ENCODE data around the gene UTP18. TPM values are rescaled to one million over a fixed set of nuclear protein-coding genes. Genes with fewer than 3 reads are reported as not detected.

Gene UTP18
- total and polyA plus RNA-seq, 10 donors = 23.5 to 45.6 (median 36.6) TPM

DNA sequence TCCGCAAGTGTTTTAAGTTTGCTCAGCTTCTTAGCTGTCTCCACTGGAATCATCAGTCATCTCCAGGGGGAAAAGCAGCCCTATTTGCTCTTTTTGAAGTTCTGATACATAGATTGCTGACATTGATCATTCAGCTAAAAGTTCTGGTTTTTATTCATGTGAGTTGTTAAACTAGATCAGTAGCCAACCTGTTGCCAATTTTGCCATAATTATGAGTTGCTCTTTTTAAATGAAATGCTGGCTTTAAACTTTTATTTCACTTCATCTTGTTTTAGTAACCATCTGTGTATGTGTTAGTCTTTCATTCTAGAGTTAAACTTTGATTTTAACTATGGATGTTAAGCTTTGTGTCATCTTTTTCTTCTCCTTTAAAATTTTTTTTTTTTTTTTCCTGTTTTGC lies 12.5 kb downstream of the UTP18 start:
- TF ChIP-seq POLR2A (IDR thresholded peaks at IDR 0.05) (no peak), POLR2AphosphoS5 (IDR thresholded peaks at IDR 0.05) (no peak)
- TF ChIP-seq, protein P1, sequence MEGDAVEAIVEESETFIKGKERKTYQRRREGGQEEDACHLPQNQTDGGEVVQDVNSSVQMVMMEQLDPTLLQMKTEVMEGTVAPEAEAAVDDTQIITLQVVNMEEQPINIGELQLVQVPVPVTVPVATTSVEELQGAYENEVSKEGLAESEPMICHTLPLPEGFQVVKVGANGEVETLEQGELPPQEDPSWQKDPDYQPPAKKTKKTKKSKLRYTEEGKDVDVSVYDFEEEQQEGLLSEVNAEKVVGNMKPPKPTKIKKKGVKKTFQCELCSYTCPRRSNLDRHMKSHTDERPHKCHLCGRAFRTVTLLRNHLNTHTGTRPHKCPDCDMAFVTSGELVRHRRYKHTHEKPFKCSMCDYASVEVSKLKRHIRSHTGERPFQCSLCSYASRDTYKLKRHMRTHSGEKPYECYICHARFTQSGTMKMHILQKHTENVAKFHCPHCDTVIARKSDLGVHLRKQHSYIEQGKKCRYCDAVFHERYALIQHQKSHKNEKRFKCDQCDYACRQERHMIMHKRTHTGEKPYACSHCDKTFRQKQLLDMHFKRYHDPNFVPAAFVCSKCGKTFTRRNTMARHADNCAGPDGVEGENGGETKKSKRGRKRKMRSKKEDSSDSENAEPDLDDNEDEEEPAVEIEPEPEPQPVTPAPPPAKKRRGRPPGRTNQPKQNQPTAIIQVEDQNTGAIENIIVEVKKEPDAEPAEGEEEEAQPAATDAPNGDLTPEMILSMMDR (IDR thresholded peaks at IDR 0.05 in 8 of 11, conservative IDR thresholded peaks at IDR 0.05 in 3 of 11) = no peak
- DNase-seq = no peak
- Histone ChIP-seq H3K27me3 (replicated peaks in 1 of 7) (no peaks in the 10 kb centered on the region), H3K9me3 (no peaks in the 10 kb centered on the region), H3K27ac (no peak overlapping the region), H3K4me1 (peaks cover 0 to 19% (median 6%) of the 10 kb centered on the region in 6 donors), H3K36me3 (peaks cover 8 to 98% (median 78%) of the 10 kb centered on the region in 6 donors), H3K4me3 (no peak overlapping the region)
- WGBS, 5 donors = 96 to 100% (median 98%) methylated on average over 1 of the region's 1 CpG
- intact Hi-C loops (cut with DNase I; ENCODE audit: low total_unique reads) = no loop called here

DNA sequence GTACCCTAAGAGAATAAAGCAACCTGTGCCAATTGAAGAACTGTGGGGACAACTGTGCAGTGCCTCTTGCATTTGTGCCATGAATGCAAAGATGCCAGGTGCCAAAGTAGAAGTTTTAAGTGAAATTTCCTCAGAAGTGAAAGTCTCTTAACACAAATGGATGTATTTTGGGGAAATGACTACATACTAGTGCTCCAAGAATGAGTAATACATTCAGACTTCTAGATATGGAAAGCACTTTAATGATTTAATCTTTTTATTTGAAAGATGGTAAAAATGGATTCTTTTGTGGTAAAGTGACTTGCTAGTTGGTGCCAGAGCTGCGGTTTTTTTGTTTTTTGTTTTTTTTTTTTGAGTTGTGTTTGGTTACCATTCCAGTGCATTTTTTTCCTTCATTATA lies 15.0 kb downstream of the UTP18 start:
- no peak for DNase-seq
- Histone ChIP-seq H3K36me3 (peaks cover 8 to 98% (median 74%) of the 10 kb centered on the region in 6 donors), H3K4me1 (peaks cover 0 to 8% (median 3%) of the 10 kb centered on the region in 6 donors), H3K27me3 (replicated peaks in 1 of 7) (no peaks in the 10 kb centered on the region), H3K27ac (no peak overlapping the region), H3K9me3 (no peaks in the 10 kb centered on the region), H3K4me3 (no peak overlapping the region)
- intact Hi-C loops (cut with DNase I; ENCODE audit: low total_unique reads) = no loop called here
- TF ChIP-seq POLR2AphosphoS5 (IDR thresholded peaks at IDR 0.05) (no peak), POLR2A (IDR thresholded peaks at IDR 0.05) (no peak)
- TF ChIP-seq, protein P1 (IDR thresholded peaks at IDR 0.05 in 8 of 11, conservative IDR thresholded peaks at IDR 0.05 in 3 of 11) = no peak
- 87 to 96% (median 91%) methylated on average over 1 of the region's 1 CpG for WGBS, 5 donors

DNA sequence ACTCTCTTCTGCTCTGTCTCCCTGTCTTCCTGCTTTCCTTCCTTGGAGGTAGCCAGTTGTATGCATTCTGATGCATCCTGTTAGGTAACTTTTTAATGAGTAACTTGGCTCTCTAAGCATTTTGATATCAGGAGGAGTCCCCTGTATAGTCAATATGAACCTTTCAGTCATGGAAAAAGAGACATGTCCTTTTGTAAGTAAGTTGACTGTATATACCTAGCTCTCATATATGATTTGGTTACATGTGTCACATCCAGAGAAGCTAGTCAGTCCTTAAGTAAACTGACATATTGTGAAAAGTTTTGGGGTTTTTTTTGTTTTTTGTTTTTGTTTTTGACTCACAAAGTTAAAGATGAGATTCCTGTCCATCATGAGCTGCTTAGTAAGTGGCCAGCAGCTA lies 18.8 kb downstream of the UTP18 start:
- Histone ChIP-seq H3K4me3 (no peak overlapping the region), H3K27ac (no peak overlapping the region), H3K4me1 (peaks cover 0 to 12% (median 0%) of the 10 kb centered on the region in 6 donors), H3K36me3 (peaks cover 2 to 100% (median 73%) of the 10 kb centered on the region in 6 donors), H3K27me3 (replicated peaks in 1 of 7) (no peaks in the 10 kb centered on the region), H3K9me3 (no peaks in the 10 kb centered on the region)
- no peak for DNase-seq
- intact Hi-C loops (cut with DNase I; ENCODE audit: low total_unique reads) = no loop called here
- TF ChIP-seq, protein P1 (IDR thresholded peaks at IDR 0.05 in 8 of 11, conservative IDR thresholded peaks at IDR 0.05 in 3 of 11) = no peak
- TF ChIP-seq POLR2A (IDR thresholded peaks at IDR 0.05) (no peak), POLR2AphosphoS5 (IDR thresholded peaks at IDR 0.05) (no peak)

DNA sequence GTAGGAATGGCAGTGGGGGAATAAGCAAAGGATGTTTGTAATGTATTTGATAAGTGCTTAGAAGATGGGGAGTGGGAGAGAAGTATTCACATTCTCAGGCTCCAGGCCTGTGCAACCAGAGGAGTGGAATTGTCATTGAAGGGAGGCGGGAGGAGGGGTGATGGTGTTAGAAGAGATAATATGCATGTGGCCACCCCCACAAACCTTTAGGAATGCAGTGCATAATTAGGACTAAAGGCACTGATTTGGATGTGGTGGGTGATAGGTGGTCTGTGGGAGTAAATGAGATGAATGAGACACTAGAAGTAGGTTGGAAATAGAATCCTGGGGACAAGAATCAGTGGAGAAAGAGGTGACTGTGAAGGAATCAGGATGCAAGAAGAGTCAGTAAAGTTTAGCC lies 27.1 kb downstream of the UTP18 start:
- Histone ChIP-seq H3K4me3 (no peak overlapping the region), H3K9me3 (no peaks in the 10 kb centered on the region), H3K27me3 (replicated peaks in 1 of 7) (no peaks in the 10 kb centered on the region), H3K36me3 (peaks cover 0 to 100% (median 78%) of the 10 kb centered on the region in 6 donors), H3K27ac (no peak overlapping the region), H3K4me1 (no peaks in the 10 kb centered on the region)
- no peak for DNase-seq
- 93 to 100% (median 98%) methylated on average over 1 of the region's 1 CpG for WGBS, 5 donors
- intact Hi-C loops (cut with DNase I; ENCODE audit: low total_unique reads) = no loop called here
- TF ChIP-seq, protein P1 (IDR thresholded peaks at IDR 0.05 in 8 of 11, conservative IDR thresholded peaks at IDR 0.05 in 3 of 11) = no peak
- TF ChIP-seq POLR2A (IDR thresholded peaks at IDR 0.05) (no peak), POLR2AphosphoS5 (IDR thresholded peaks at IDR 0.05) (no peak)
